Lower leg skin (tissue), 4 donors: ENCODE measurements around the gene TMEM231. TPM values are rescaled to one million over a fixed set of nuclear protein-coding genes. Genes with fewer than 3 reads are reported as not detected.

Experiments
- DNase-seq, 2 donors: peaks; one replicate each; pipeline ENCODE4 v3.0.0-alpha.2; 2019; ENCODE audit warnings: low spot score in 2 of 2
- H3K4me3 ChIP-seq: fragments of 200-600 bp; sonication (generic); 2 replicates; pipeline ENCODE4 v1.5.1; 2017; ENCODE audit warnings: mild to moderate bottlenecking, low read depth; ENCODE audit not compliant: poor library complexity, severe bottlenecking
- POLR2A ChIP-seq, 2 donors: fragments of 450-650 bp; IDR thresholded peaks; one replicate each; pipeline ENCODE4 v1.6.1; 2016 to 2017; ENCODE audit warnings: antibody characterized with exemption in 2 of 2, mild to moderate bottlenecking in 1 of 2, moderate library complexity in 1 of 2
- WGBS, 2 donors: methylation state at CpG; one replicate each; pipeline ENCODE4 v1.1.5; 2018; 5-methylcytosine and 5-hydroxymethylcytosine counted together
- intact Hi-C: fragments of 100-400 bp; cut with DNase I; formaldehyde crosslinking; loops from one replicate; pipeline ENCODE4 v1.15.0; 2023; ENCODE audit warnings: low total_unique reads
- total RNA-seq, 4 donors: library from RNA; depleted of rRNA; stranded (reverse); fragments of >200 nt; gene quantifications; one replicate each; pipeline ENCODE4 v1.1.0, GENCODE V29; 2016
- TF ChIP-seq, protein P1 (sequence below), 3 donors: fragments of 450-650 bp; IDR thresholded peaks; one replicate each; pipeline ENCODE4 v1.5.1; 2016; ENCODE audit warnings: antibody characterized with exemption in 3 of 3, mild to moderate bottlenecking in 3 of 3, moderate library complexity in 2 of 3

Gene TMEM231
- total RNA-seq, 4 donors from 2014 or later: 2.6 to 12.8 (median 6.7) TPM

DNA sequence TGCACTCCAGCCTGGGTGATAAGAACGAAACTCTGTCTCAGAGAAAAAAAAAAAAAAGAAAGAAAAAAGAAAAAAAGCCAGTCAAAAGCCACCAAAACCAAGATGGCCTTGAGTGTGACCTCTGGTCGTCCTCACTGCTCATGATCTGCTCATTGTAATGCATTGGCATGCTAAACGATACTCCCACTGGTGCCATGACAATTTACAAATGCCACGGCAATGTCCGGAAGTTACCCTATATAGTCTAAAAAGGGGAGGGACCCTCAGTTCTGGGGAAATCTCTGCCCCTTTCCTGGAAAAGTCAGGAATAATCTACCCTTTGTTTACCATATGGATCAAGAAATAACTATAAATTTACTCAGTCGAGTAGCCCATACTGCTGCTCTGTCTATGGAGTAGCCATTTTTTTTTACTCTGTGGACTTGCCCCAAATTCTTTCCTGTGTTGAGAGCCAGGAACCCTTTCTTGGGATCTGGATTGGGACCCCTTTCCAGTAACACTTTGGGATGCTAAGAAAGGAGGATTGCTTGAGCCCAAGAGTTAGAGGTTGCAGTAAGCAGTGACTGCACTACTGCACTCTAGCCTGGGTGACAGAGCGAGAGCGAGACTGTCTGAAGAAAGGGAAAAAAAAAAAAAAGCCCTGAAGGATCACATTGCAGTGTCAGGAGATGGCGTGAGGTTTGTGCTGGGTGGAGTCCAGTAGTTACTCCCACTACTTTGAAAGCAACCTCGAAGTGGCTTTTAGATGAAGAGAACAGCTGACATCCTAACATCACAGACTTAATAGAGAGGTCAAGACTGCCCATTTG is 3.7 kb upstream of the TMEM231 start:
- WGBS, 2 donors: 46 to 52% methylated on average over 10 of the region's 10 CpGs
- DNase-seq: no peak
- H3K4me3 ChIP-seq: no peak overlapping the region
- intact Hi-C loops: no loop called here
- TF ChIP-seq, protein P1, sequence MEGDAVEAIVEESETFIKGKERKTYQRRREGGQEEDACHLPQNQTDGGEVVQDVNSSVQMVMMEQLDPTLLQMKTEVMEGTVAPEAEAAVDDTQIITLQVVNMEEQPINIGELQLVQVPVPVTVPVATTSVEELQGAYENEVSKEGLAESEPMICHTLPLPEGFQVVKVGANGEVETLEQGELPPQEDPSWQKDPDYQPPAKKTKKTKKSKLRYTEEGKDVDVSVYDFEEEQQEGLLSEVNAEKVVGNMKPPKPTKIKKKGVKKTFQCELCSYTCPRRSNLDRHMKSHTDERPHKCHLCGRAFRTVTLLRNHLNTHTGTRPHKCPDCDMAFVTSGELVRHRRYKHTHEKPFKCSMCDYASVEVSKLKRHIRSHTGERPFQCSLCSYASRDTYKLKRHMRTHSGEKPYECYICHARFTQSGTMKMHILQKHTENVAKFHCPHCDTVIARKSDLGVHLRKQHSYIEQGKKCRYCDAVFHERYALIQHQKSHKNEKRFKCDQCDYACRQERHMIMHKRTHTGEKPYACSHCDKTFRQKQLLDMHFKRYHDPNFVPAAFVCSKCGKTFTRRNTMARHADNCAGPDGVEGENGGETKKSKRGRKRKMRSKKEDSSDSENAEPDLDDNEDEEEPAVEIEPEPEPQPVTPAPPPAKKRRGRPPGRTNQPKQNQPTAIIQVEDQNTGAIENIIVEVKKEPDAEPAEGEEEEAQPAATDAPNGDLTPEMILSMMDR (IDR thresholded peaks at IDR 0.05): no peak
- no peak for TF ChIP-seq POLR2A (IDR thresholded peaks at IDR 0.05)

DNA sequence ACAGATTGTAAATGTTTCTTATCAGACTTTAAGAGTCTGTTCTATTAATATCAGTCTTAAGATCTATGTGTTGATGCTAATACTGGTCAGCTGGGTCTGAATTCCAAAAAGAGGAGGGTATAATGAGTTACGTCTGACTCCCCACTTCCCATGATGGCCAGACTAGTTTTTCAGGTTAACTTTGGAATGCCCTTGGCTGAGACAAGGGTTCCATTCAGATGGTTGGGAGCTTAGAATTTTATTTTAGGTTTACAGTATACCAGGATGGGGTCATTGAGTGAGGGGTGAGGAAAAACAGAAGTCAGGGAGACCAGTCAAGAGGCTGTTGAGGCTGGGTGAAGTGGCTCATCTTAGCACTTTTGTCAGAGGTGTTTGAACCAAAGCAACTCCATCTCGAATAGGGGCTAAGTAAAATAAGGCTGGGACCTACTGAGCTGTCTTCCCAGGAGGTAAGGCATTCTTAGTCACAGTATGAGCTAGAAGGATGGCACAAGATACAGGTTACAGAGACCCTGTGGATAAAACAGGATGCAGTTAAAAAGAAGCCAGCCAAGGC is 2.9 kb upstream of the TMEM231 start:
- no peak overlapping the region for H3K4me3 ChIP-seq
- WGBS, 2 donors: 66 to 70% methylated on average over 2 of the region's 2 CpGs
- intact Hi-C loops: no loop called here
- no peak for DNase-seq
- TF ChIP-seq POLR2A (IDR thresholded peaks at IDR 0.05): no peak
- TF ChIP-seq, protein P1 (IDR thresholded peaks at IDR 0.05): no peak

GRCh38 chr16:75556431-75556950 is 439 bp upstream of the TMEM231 start:
- WGBS, 2 donors: 53 to 54% methylated on average over 16 of the region's 16 CpGs
- no peak for DNase-seq
- no peak overlapping the region for H3K4me3 ChIP-seq
- intact Hi-C loops: no loop called here
- no peak for TF ChIP-seq POLR2A (IDR thresholded peaks at IDR 0.05)
- TF ChIP-seq, protein P1 (IDR thresholded peaks at IDR 0.05): no peak

DNA sequence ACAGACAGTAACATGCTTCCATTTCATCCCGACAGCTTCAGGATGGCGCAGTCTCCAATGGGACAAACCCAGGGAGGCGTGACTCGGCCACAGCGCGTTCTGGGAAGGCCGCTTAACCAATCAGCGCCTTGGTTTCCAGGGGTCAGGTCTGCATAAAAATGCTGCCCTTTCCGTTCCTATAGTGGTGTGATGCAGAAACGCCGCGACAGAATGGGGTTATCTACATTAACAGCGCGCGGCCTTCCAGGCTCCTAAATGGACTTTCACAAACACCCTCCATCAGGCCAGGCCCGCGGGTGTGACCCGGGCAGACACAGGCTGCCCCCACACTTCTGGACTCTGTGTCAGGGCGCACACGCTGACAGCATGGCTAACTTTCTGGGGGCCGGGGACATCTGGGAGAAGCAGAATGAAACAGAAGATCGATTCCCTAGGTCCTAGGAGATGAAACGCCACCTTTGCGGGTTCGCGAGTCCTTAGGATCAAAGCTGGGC is 792 bp downstream of the TMEM231 start:
- peak overlapping the region; percentile 80 for H3K4me3 ChIP-seq
- peak; percentile 59 to 88 for DNase-seq
- intact Hi-C loops: no loop called here
- TF ChIP-seq, protein P1 (IDR thresholded peaks at IDR 0.05): no peak
- TF ChIP-seq POLR2A (IDR thresholded peaks at IDR 0.05): no peak
- WGBS, 2 donors: 1 to 4% methylated on average over 19 to 26 of the region's 26 CpGs

- no peak for DNase-seq
- TF ChIP-seq, protein P1 (IDR thresholded peaks at IDR 0.05): no peak
- TF ChIP-seq POLR2A (IDR thresholded peaks at IDR 0.05): no peak
- intact Hi-C loops: no loop called here
- 54 to 61% methylated on average over 2 of the region's 2 CpGs for WGBS, 2 donors
- H3K4me3 ChIP-seq: no peak overlapping the region
Observed at GRCh38 chr16:75552951-75553350, 3.1 kb downstream of the TMEM231 start.
